NOMO-1 treated with DMSO at 0.1 percent for 48 hours (cell line): ENCODE data around the gene CCR3.

ENCODE experiments used
- DNase-seq: peaks from one replicate; lab custom pipeline; 2025; ENCODE audit not compliant: unreplicated experiment; lab: John Stamatoyannopoulos, UW

Gene CCR3

DNA sequence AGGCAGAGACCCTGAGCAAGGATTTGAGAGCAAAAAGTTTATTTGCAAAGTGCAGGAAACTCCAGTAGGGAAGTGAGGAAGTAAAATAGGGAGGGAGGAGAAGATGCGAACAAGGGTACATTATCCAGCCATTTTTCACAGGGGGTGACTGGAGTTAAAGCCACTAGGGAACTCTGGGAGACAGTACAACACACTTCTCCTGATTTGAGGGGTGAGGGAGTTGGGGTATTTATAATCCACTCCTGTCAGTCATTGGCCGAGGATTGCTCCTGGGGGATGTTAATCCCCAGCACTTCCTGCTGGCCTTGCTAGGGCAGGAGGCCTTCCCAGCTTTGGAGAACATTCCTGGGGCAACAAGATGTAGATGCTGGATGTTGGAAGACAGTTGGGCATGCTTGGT lies 28.2 kb downstream of the CCR3 start:
- no peak for DNase-seq

DNA sequence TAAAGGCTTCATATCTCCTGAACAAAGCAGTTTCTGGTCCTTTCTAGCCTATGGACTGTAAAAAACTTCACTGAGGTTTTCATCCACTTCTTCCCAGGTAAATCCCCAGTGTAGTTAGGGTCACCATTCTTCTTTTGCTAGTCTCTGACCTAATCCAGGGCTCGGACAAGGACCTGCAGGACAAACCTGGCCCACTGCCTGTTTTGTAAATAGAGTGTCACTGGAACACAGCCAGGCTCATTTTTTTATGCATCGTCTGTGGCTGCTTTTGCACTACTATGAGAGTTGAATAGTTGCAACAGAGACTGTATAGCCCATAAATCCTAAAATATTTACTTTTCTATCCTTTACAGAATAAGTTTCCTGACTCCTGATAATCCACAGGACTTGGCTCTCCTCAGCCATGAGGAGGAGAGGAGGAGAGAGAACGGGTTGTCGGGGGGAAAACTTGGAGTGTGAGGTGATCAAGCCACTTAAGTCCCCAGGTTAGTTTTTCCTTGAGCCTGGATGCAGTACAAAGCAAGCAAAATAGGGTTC lies 29.0 kb downstream of the CCR3 start:
- DNase-seq: no peak

DNA sequence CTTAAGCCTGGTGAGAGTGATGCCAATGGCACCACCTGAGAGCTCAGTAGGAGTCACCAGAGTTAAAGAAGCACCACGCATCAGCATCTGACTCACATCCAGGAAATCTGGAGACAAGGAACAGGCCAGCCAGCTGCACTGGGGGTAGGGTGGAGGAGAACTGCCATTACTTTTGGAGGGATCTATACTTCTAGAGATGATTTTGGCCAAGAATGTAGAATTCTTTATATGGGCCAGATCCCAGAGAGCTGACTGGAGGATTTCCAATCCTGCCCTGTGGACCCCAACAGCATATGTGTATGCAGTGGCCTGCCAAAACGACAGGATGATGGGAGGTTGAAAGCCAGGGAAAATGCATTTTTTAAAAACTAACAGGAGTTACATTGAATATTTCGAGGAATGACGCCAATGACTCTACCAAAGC lies 29.8 kb downstream of the CCR3 start:
- DNase-seq: no peak

DNA sequence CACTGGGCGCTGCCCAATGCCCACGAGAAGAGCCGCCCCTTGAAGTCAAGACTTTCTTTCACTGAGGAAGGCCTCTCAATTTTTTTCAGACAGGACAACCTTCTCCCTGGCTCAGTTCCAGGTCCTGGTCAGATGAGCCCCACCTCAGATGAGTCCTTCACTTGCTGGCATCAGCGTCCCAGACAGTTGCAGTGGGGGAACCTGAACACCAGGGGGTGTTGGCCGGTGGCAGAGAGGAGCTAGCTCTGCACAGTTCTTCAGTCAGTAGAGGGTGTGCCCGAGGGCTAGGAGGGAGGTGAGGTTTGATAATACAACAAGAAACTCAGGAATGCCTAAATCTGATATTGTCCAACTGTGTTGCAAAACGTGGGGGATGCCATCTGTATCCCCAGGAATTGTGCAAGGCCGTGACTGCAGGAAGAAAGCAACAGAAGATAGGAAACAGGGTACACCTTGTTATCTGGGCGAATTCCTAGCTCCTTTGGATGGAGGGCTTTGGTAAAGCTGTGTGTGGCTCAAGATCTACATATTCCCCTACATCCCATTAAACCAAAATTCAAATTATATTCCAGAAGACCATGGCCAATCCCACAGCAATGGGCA lies 34.3 kb downstream of the CCR3 start:
- DNase-seq: peak; percentile 68

DNA sequence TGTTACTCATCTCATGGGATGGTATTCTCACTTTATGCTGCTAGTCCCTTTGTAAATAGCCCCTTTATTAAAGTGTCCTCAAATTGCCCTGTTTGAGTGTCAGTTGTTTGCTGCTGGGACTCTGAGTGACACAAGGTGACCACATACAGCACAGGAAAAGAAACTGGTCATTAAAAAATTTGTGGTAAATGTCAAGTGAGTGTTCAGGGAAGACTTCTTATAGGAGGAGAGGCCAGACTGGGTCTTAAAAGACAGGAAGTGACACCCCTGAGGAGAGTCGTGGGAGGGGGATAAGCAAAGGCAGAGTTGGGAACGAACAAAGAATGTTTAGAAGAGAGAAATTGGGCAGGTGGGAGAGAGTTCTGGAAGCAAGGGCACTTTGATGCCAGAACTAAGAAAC lies 35.2 kb downstream of the CCR3 start:
- DNase-seq: peak; percentile 28

GRCh38 chr3:46278816-46279672 lies 36.8 kb downstream of the CCR3 start:
- no peak for DNase-seq

DNA sequence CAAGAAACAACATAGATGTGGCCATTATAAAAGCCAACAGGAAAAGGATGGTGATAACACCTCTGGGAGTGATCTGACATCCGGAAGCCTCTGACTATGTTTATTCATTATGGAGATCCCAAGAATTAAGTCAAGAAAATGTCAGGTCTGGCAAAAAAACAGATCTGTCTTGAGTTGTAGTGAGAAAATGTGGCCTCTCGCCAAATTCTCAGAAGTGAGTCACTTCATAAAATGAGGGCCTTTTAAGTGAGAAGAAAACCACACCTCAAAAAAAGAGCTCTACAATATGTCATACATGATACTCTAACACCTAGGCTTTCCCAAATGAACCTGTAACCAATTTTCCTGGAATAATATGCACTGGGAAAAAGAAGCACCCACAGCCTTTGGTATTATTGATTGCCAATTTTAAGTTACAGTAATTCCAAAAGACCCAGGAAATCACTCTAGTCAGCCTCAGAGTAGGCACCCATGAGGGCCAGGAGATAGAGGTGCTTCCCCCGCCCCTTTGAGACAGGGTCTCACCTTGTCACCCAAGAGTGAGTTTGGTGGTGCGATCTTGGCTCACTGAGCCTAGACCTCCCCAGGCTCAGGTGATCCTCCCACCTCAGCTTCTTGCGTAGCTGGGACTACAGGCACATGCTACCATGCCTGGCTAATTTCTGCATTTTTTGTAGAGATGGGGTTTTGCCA lies 38.0 kb downstream of the CCR3 start:
- no peak for DNase-seq

DNA sequence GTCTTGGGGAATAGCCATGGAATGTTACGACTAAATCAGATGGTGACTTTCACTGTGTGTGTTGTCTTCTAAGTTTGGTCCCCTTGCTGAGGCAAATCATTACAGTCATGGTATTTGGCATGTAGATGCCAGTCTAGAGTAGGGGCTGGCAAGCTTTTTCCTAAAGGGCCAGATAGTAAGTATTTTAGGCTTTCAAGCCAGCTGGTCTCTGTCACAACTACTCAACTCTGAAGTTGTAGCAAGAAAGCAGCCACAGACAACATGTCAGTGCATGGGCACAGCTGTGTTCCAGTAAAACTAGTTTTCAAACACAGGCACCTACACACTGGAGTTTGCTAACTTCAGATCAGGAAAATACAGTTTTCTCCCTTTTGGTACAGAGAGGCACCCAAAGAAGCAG lies 39.3 kb downstream of the CCR3 start:
- DNase-seq: no peak

DNA sequence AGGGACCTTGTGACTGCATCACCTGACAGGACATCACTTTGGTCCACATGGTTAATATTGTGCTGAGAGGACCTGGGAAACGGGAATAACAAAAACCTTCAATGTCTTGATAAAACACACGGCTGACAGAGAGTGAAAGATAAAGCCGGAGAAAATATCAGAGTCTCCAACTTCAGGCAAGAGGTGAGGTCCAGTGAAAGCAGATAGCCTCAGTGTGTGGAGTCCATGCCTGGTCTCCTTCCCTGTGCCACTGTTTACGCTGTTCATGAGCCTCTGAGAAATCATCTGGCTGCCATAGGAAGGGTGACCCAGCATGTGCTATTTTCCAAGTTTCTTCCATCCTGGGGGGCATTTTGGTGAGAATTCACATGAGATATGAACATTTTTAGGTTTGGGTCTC lies 39.8 kb downstream of the CCR3 start:
- DNase-seq: no peak

GRCh38 chr3:46282696-46283095 lies 40.4 kb downstream of the CCR3 start:
- peak; percentile 25 for DNase-seq

GRCh38 chr3:46283881-46284450 lies 41.7 kb downstream of the CCR3 start:
- DNase-seq: peak; percentile 34

DNA sequence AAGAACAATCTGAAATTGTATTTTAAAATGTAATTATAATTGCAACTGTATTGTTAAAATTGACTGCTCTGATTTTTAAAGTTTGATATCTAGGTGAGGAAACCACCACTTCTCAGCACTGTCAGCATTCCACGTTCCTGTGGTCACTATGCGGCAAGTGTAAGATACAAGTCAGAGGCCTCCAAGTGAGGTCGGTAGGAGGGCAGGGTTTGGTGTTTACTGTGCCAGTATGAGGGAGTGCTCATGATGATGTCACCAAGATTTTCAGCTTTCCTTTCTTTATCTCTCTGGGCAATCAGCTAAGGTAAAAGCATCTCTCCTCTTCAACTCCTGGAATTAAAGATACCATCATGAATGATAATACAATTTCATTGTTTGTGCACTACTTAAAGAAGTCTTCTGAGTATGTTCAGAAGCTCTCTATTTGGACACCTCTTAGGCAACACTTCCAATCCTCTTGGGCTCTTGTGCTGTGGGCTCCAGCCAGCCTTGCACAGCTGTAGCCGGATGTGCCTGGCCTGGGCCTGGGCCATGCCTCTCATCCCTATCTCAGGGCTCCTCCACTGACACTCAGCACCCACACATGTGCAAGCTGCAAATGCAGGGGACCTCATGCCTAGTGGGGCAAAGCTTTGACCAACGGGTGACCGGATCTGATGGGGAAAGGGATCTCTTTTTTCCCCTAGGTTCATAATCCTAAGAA lies 42.9 kb downstream of the CCR3 start:
- DNase-seq: no peak

- no peak for DNase-seq
These were observed 43.8 kb downstream of the CCR3 start for GRCh38 chr3:46285931-46286619.

- no peak for DNase-seq
These were observed 44.8 kb downstream of the CCR3 start for GRCh38 chr3:46286947-46287565.

- no peak for DNase-seq
These were observed 47.3 kb downstream of the CCR3 start for GRCh38 chr3:46289551-46289950.

GRCh38 chr3:46289966-46290365 lies 47.7 kb downstream of the CCR3 start:
- DNase-seq: peak; percentile 85

- DNase-seq: no peak
These were observed 48.8 kb downstream of the CCR3 start for GRCh38 chr3:46291046-46291445.

GRCh38 chr3:46293035-46293724 lies 50.9 kb downstream of the CCR3 start:
- peak; percentile 29 for DNase-seq
